ENCODE measurements around the gene ZNF594.

- no peak for TF ChIP-seq CTCF (IDR thresholded peaks at IDR 0.05)
- TF ChIP-seq EZH2phosphoT487 (IDR thresholded peaks at IDR 0.05), result no peak
- no peak for TF ChIP-seq EZH2 (IDR thresholded peaks at IDR 0.05)
Measured at GRCh38 chr17:5183410-5183793, 8.3 kb downstream of the ZNF594 start.
